GM10266 (cell line): ENCODE data around the gene TMPRSS11D.

Experiments
- DNase-seq: peaks from one replicate; pipeline ENCODE4 v3.0.0; 2012; ENCODE audit errors: extremely low spot score
- TF ChIP-seq, protein P1 (sequence below): IDR thresholded peaks from 2 replicates; pipeline ENCODE4 v1.5.1; 2012; ENCODE audit warnings: mild to moderate bottlenecking, low read depth; ENCODE audit not compliant: control insufficient read depth, insufficient read depth; ENCODE audit errors: missing control alignments

TMPRSS11D gene, protein sequence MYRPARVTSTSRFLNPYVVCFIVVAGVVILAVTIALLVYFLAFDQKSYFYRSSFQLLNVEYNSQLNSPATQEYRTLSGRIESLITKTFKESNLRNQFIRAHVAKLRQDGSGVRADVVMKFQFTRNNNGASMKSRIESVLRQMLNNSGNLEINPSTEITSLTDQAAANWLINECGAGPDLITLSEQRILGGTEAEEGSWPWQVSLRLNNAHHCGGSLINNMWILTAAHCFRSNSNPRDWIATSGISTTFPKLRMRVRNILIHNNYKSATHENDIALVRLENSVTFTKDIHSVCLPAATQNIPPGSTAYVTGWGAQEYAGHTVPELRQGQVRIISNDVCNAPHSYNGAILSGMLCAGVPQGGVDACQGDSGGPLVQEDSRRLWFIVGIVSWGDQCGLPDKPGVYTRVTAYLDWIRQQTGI

GRCh38 chr4:67883902-67884301 lies at the start of gene TMPRSS11D:
TMPRSS11D (minus strand) TSS chr4:67884002; CDS start chr4:67883933, 69 bp downstream.
- TF ChIP-seq, protein P1, sequence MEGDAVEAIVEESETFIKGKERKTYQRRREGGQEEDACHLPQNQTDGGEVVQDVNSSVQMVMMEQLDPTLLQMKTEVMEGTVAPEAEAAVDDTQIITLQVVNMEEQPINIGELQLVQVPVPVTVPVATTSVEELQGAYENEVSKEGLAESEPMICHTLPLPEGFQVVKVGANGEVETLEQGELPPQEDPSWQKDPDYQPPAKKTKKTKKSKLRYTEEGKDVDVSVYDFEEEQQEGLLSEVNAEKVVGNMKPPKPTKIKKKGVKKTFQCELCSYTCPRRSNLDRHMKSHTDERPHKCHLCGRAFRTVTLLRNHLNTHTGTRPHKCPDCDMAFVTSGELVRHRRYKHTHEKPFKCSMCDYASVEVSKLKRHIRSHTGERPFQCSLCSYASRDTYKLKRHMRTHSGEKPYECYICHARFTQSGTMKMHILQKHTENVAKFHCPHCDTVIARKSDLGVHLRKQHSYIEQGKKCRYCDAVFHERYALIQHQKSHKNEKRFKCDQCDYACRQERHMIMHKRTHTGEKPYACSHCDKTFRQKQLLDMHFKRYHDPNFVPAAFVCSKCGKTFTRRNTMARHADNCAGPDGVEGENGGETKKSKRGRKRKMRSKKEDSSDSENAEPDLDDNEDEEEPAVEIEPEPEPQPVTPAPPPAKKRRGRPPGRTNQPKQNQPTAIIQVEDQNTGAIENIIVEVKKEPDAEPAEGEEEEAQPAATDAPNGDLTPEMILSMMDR, result no peak
- DNase-seq, result no peak

DNA sequence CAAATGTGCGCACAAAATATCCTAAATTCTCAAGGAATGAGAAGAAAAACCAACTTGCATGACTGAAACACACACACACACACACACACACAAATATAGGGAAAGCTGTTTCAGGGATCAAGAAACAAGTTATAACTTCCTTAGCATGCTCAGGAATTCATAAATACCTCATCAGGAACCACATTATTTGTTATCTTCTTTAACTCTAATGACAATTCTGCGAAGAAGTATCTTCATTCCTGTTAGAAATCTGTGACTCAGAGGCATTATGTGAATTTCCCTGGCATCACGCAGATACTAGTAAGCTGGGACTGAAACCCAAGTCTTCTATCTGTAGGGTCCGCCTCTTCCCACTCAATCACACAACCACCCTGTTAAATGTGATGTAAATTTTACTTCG lies 49.2 kb upstream of the TMPRSS11D start:
- TF ChIP-seq, protein P1, result no peak
- no peak for DNase-seq

DNA sequence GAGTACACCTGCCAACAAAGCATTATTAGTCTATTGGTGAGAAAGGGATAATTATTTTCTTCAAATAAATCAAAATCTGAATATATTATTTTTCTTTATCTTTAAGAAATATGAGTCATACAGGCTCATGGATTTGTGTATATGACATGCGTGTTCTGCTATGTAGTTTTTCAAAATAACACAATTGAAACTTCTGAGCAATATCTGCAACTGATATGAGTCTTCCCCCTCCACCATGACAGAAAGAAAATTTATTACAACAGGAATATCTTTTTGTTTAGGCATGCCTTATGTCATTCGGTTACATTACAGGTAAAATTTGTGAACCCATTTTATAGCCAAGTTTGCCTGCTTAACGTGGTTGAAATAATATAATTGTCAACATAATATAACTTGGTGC lies 47.5 kb upstream of the TMPRSS11D start:
- TF ChIP-seq, protein P1, result no peak
- no peak for DNase-seq

DNA sequence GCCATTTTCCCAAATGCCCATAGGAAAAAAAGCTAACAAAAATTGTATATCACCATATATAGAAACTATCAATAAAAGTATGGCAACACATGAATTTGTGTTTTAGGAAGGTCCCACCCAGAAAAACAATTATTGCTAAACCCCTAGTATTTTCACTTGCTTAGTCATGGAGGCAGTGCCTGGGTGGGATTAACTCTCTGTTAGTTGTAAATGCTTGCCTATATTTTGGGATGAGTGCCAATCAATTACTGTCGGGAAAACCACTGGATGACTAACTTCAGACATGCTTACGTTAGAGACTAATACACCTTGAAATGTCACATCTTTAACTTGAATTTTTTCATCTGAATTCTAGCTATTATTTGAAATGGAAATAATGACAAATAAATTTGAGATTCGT lies 45.6 kb upstream of the TMPRSS11D start:
- DNase-seq, result no peak
- TF ChIP-seq, protein P1, result no peak

GRCh38 chr4:67928546-67928945 lies 44.7 kb upstream of the TMPRSS11D start:
- no peak for DNase-seq
- TF ChIP-seq, protein P1, result no peak

DNA sequence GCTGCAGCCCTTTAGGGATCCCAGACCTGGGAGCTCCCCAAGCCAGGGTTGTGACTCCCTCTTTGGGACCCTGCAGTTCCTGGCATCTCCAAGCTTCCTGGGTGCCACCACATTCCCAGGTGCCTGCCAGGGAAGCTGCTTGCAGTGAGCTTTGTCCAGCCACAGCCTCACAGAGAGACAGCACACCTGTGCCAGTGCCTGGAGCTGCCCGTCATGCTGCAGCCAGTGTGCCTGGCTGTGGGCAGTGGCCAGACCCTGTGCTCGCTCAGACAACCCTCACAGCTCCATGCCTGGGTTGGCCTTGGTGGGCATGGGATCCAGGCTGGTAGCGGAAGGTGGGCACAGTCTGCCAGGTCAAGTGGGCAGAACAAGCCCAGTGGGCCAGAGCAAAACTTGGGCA lies 43.4 kb upstream of the TMPRSS11D start:
- TF ChIP-seq, protein P1, result no peak
- DNase-seq, result no peak

GRCh38 chr4:67926485-67926884 lies 42.7 kb upstream of the TMPRSS11D start:
- TF ChIP-seq, protein P1, result no peak
- no peak for DNase-seq
